SK-N-SH (cell line): ENCODE results near the gene FRS3.

Source experiments
- FOXJ3 ChIP-seq: sonication (generic); formaldehyde crosslinking; IDR thresholded peaks from 2 replicates; pipeline ENCODE4 v1.5.1; 2020; ENCODE audit warnings: mild to moderate bottlenecking, missing genetic modification reagents
- JUND ChIP-seq: IDR thresholded peaks from 2 replicates; pipeline ENCODE4 v1.4.0; 2012
- MXI1 ChIP-seq: IDR thresholded peaks from 2 replicates; pipeline ENCODE4 v1.6.1; 2012; ENCODE audit warnings: mild to moderate bottlenecking, low read depth, low read length, improper control_type of control experiment
- POLR2AphosphoS5 ChIP-seq: IDR thresholded peaks from 2 replicates; pipeline ENCODE4 v1.6.1; 2012; ENCODE audit warnings: low read depth, low read length
- TF ChIP-seq, protein P1 (sequence below): fragments of 200-600 bp; sonication (generic); IDR thresholded peaks from 2 replicates; pipeline ENCODE4 v1.6.1; 2017; ENCODE audit warnings: antibody characterized with exemption, mild to moderate bottlenecking, moderate library complexity
- TF ChIP-seq, protein P2 (sequence below): IDR thresholded peaks from 2 replicates; pipeline ENCODE4 v1.4.0; 2012; ENCODE audit warnings: low read depth, borderline replicate concordance

DNA sequence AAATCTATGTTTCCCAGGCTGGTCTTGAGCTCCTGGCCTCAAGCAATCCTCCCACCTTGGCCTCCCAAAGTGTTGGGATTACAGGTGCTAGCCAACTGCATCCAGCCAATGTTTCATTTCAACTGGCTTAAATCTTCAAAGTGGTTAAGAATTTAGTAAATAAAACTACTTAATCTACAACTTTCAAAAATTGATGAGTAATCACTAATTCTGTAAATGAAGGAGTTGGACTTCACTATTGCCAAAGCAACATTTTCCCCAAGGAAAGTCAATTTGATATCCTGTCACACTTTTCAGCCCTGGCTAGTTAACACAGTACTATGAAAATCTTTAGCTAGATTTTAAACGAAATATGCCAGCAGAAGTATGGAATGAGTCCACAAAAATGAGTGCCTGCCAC, 11.6 kb upstream of the FRS3 start:
- TF ChIP-seq, protein P1, sequence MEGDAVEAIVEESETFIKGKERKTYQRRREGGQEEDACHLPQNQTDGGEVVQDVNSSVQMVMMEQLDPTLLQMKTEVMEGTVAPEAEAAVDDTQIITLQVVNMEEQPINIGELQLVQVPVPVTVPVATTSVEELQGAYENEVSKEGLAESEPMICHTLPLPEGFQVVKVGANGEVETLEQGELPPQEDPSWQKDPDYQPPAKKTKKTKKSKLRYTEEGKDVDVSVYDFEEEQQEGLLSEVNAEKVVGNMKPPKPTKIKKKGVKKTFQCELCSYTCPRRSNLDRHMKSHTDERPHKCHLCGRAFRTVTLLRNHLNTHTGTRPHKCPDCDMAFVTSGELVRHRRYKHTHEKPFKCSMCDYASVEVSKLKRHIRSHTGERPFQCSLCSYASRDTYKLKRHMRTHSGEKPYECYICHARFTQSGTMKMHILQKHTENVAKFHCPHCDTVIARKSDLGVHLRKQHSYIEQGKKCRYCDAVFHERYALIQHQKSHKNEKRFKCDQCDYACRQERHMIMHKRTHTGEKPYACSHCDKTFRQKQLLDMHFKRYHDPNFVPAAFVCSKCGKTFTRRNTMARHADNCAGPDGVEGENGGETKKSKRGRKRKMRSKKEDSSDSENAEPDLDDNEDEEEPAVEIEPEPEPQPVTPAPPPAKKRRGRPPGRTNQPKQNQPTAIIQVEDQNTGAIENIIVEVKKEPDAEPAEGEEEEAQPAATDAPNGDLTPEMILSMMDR: no peak
- TF ChIP-seq, protein P2, sequence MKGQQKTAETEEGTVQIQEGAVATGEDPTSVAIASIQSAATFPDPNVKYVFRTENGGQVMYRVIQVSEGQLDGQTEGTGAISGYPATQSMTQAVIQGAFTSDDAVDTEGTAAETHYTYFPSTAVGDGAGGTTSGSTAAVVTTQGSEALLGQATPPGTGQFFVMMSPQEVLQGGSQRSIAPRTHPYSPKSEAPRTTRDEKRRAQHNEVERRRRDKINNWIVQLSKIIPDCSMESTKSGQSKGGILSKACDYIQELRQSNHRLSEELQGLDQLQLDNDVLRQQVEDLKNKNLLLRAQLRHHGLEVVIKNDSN: no peak
- TF ChIP-seq FOXJ3 (CRISPR knock-in tag) (no peak), POLR2AphosphoS5 (no peak), MXI1 (no peak), JUND (no peak)
